Heart right ventricle (tissue), 16 donors: ENCODE results near the gene IARS2. TPM values are rescaled to one million over a fixed set of nuclear protein-coding genes. Genes with fewer than 3 reads are reported as not detected.
A peak's percentile ranks its signal among the peaks of the same experiment; 100 is the strongest.
"Not testable (repeated sequence)": the region's sequence is repeated elsewhere in the genome, so short reads cannot be mapped to it uniquely, and the experiment has no call there.

Experiments used
- ATAC-seq, 8 donors: fragments of 200-7000 bp; cut with Tn5 transposase; one replicate each; pipeline ENCODE4 v1.9.1; 2020; ENCODE audit warnings: mild to moderate bottlenecking in 8 of 8, moderate library complexity in 8 of 8, moderate number of reproducible peaks in 1 of 8
- DNase-seq, 2 donors: peaks; one replicate each; pipeline ENCODE4 v3.0.0-alpha.2; 2020
- H3K27ac ChIP-seq, 10 donors: fragments of 200-600 bp; sonication (generic) in 2 of 10; one replicate each; pipeline versions ENCODE4 v1.5.0 to v1.8.0; 2020 to 2022; ENCODE audit warnings: mild to moderate bottlenecking in 3 of 10
- H3K27me3 ChIP-seq, 7 donors: fragments of 200-600 bp; one replicate each; pipeline ENCODE4 v1.8.0; 2021 to 2022; ENCODE audit warnings: mild to moderate bottlenecking in 2 of 7
- H3K36me3 ChIP-seq, 9 donors: fragments of 200-600 bp; sonication (generic) in 1 of 9; one replicate each; pipeline versions ENCODE4 v1.5.0 to v1.8.0; 2020 to 2022; ENCODE audit warnings: mild to moderate bottlenecking in 2 of 9
- H3K4me1 ChIP-seq, 9 donors: fragments of 200-600 bp; sonication (generic) in 1 of 9; one replicate each; pipeline versions ENCODE4 v1.5.0 to v1.8.0; 2020 to 2022; ENCODE audit warnings: mild to moderate bottlenecking in 4 of 9
- H3K4me3 ChIP-seq, 10 donors: fragments of 200-600 bp; sonication (generic) in 2 of 10; one replicate each; pipeline versions ENCODE4 v1.5.0 to v1.8.0; 2020 to 2022; ENCODE audit warnings: mild to moderate bottlenecking in 7 of 10, moderate library complexity in 2 of 10
- H3K9me3 ChIP-seq, 11 donors: fragments of 200-600 bp in 10 of 11; sonication (generic) in 2 of 11; one replicate each; pipeline versions ENCODE4 v1.5.0 to v1.8.0; 2013 to 2022; ENCODE audit warnings: mild to moderate bottlenecking in 2 of 11, control low read depth in 1 of 11, moderate library complexity in 1 of 11
- WGBS, 2 donors: extraction: QIAGEN DNeasy Blood & Tissue Kit; methylation state at CpG; one replicate each; pipeline ENCODE4 v1.1.7; 2013; ENCODE audit warnings: inconsistent platforms in 1 of 2; 5-methylcytosine and 5-hydroxymethylcytosine counted together
- intact Hi-C, 10 donors: fragments of 100-400 bp; cut with DNase I; formaldehyde crosslinking; loops; one replicate each; pipeline versions ENCODE4 v1.11.1 to v1.14.2; 2022
- polyA plus RNA-seq, 2 donors: library from polyadenylated mRNA; stranded (reverse); fragments of 200-250 nt; gene quantifications; one replicate each; pipeline ENCODE4 v1.2.3, GENCODE V29; 2013
- total RNA-seq, 10 donors: library from RNA; stranded (reverse); fragmentation: NEBNext Ultra II Directional in 3 of 10; extraction: Animal tissue kit (Norgen Biotek cat#: 25700) in 3 of 10; gene quantifications; one replicate each; pipeline versions ENCODE4 v1.2.1 to v1.2.4, GENCODE V29; 2021 to 2023
- TF ChIP-seq, protein P1 (sequence below), 9 donors: fragments of 200-600 bp; sonication (generic) in 2 of 9; IDR thresholded peaks; one replicate each; pipeline versions ENCODE4 v1.5.0 to v1.8.0; 2021 to 2022; ENCODE audit warnings: antibody characterized with exemption in 9 of 9, mild to moderate bottlenecking in 5 of 9, moderate library complexity in 1 of 9
- donor health status: Arrhythmogenic right ventricular cardiomyopathy.
- donor health status: ischemic (EF 13 %, LVEDD 7.1; RV severe dilation, severe dysfunction).
- donor health status: healthy with polysubstance abuse.
- donor health status: DM: no; HTN: yes; CAD: no.
- donor health status: DM: no; HTN: no; CAD: no.
- donor health status: ischemic (EF 25% LVEDD 6.9; RV normal size, moderate dysfunction).
- donor health status: ischemic (EF 25% LVEDD 5.7; RV mildly dilated, moderate dysfunction).
- donor health status: healthy.
- donor health status: DM: yes; HTN: yes; CAD: no.
- donor health status: Ischemic cardiomyopathy.
- donor health status: ischemic (EF 35%, LVEDD 5.7; RV mildly dilated, moderate dysfunction).
- donor health status: nonischemic (EF 11% LVEDD 7.7; RV severe dilation, severe dysfunction).
- donor health status: DM: yes; HTN: yes; CAD: no.
- donor health status: PGD.
- donor health status: ischemic (EF 29% LVEDD 5.4; RV normal size, mild dysfunction).
- donor health status: nonischemic (EF 23%, LVEDD 6.1; RV moderate dilation, normal function).

IARS2 gene
- total and polyA plus RNA-seq, 12 donors = 12.1 to 91.9 (median 80.1) TPM

DNA sequence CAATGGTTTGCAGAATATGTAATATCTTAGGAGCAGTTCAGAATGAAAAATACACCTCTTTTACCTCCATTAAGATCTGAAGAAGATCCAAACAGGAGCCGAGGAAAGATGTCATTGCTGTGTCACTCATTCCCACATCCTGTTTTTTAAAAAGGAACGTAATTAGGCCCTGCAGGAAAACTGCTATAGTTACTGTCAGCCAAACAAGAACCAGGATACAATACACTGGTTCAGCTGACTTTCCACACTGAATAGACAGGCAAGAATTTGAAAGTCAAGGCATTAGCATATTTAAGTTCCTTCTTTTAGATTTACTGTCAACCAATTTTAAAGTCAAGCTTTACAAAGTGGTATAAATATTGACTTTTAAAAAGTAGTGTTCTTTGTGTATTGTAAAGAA, 63.8 kb downstream of the IARS2 start:
- intact Hi-C loops = no loop called here
- peaks cover 0 to 3% (median 0%) of the 10 kb centered on the region in 9 donors for H3K4me1 ChIP-seq

DNA sequence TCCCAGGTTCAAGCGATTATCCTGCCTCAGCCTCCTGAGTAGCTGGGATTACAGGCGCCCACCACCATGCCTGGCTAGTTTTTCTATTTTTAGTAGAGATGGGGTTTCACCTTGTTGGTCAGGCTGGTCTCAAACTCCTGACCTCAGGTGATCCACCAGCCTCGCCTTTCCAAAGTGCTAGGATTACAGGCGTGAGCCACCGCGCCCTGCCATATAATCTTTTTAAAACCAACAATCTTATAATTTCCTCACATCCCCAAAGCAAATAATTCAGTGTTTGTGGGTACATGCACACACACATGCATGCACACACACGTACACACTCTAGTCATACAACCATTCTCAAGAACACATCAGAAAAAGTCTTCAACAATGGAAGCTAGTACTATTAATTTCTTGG, 64.6 kb downstream of the IARS2 start:
- WGBS, 2 donors = 97 to 99% methylated on average over 7 of the region's 7 CpGs
- peak overlapping the region in 1 of 10 donors; percentile 57 for H3K27ac ChIP-seq
- H3K4me3 ChIP-seq, DNase-seq, intact Hi-C loops, H3K27me3 ChIP-seq, ATAC-seq, H3K4me1 ChIP-seq, H3K9me3 ChIP-seq: not testable (repeated sequence)
- peaks cover 0 to 97% (median 21%) of the 10 kb centered on the region in 9 donors for H3K36me3 ChIP-seq

More for the DNA sequence above, 63.8 kb downstream of the IARS2 start:
- Histone ChIP-seq H3K27ac (peak overlapping the region in 2 of 10 donors; percentile 22 to 57), H3K4me3 (no peak overlapping the region), H3K27me3 (no peaks in the 10 kb centered on the region), H3K36me3 (peaks cover 0 to 100% (median 21%) of the 10 kb centered on the region in 9 donors), H3K9me3 (no peaks in the 10 kb centered on the region)
- ATAC-seq (peak in 3 of 8 donors; percentile 51 to 64 (median 52)), DNase-seq (no peak)
- TF ChIP-seq, protein P1, sequence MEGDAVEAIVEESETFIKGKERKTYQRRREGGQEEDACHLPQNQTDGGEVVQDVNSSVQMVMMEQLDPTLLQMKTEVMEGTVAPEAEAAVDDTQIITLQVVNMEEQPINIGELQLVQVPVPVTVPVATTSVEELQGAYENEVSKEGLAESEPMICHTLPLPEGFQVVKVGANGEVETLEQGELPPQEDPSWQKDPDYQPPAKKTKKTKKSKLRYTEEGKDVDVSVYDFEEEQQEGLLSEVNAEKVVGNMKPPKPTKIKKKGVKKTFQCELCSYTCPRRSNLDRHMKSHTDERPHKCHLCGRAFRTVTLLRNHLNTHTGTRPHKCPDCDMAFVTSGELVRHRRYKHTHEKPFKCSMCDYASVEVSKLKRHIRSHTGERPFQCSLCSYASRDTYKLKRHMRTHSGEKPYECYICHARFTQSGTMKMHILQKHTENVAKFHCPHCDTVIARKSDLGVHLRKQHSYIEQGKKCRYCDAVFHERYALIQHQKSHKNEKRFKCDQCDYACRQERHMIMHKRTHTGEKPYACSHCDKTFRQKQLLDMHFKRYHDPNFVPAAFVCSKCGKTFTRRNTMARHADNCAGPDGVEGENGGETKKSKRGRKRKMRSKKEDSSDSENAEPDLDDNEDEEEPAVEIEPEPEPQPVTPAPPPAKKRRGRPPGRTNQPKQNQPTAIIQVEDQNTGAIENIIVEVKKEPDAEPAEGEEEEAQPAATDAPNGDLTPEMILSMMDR (IDR thresholded peaks at IDR 0.05) = no peak
- 57 to 64% methylated on average over 2 of the region's 2 CpGs for WGBS, 2 donors

DNA sequence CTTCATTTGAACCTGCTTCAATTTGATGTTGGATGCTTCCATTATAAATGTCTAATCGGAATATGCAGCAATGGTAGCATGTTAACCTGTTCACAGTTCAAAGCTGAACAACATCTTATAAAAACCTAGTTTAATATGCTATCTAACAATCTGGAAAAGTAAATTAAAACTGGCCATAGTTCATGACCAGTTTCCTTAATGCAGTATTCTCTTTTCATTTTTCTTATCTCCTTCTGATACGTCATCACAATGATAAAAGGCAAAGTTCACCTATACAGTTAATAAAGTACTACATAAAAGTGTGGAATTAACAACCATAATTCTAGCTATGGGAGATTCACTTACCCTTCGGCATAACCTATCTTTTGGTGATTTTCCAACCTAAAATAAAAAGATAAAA, 65.1 kb downstream of the IARS2 start:
- Histone ChIP-seq H3K4me1 (peaks cover 0 to 3% (median 0%) of the 10 kb centered on the region in 9 donors), H3K4me3 (no peak overlapping the region), H3K36me3 (peaks cover 0 to 96% (median 19%) of the 10 kb centered on the region in 9 donors), H3K9me3 (no peaks in the 10 kb centered on the region), H3K27ac (no peak overlapping the region), H3K27me3 (no peaks in the 10 kb centered on the region)
- 95 to 98% methylated on average over 3 of the region's 3 CpGs for WGBS, 2 donors
- ATAC-seq (no peak), DNase-seq (no peak)
- TF ChIP-seq, protein P1 (IDR thresholded peaks at IDR 0.05) = no peak
- intact Hi-C loops = no loop called here

DNA sequence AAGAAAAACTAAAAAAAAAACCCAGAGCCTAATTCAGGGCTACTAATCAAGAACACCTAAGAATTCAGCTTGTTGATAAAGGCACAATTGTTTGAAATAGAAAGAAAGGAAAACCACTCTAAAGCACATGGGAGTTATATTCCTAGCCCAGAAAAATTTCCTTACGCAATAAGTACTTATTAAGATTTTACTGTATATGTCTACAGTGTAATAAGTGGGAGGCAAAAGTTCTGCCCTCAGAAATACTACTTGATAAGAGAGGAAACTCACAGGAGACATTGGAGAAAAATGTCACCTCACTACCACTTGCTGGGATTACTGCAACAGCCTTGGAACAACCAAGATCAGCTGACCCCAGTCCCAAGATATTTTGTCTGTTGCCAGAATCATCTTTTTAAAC, 66.1 kb downstream of the IARS2 start:
- peaks cover 0 to 3% (median 0%) of the 10 kb centered on the region in 9 donors for H3K4me1 ChIP-seq
- 97 to 100% methylated on average over 1 of the region's 1 CpG for WGBS, 2 donors
- no peak for ATAC-seq
- H3K27me3 ChIP-seq = no peaks in the 10 kb centered on the region
- H3K36me3 ChIP-seq = peaks cover 0 to 96% (median 16%) of the 10 kb centered on the region in 9 donors
- no peak for DNase-seq
- no peak overlapping the region for H3K27ac ChIP-seq
- intact Hi-C loops = no loop called here
- no peaks in the 10 kb centered on the region for H3K9me3 ChIP-seq
- TF ChIP-seq, protein P1 (IDR thresholded peaks at IDR 0.05) = no peak
- H3K4me3 ChIP-seq = no peak overlapping the region

DNA sequence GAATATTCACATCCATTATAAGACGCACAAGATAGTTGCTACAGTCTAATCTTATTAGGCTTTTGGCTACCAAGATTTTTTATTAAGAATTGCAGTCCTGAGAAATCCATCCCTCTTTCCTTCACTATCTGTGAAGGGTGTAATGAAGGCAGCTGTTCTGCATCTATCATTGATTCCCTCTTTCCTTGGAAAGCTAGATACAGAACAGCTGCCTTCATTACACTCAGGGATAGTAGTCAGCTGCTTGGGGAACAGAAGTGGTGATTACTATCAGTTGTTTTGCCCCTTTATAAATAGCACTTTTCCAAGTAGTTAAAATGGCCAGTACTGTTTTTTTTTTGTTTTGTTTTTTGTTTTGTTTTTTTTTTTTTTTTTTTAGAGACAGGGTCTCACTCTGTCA, 70.2 kb downstream of the IARS2 start:
- no peak overlapping the region for H3K27ac ChIP-seq
- no peak for DNase-seq
- intact Hi-C loops = no loop called here
- peak in 5 of 8 donors; percentile 47 to 76 (median 52) for ATAC-seq
- TF ChIP-seq, protein P1 (IDR thresholded peaks at IDR 0.05) = no peak
- no peaks in the 10 kb centered on the region for H3K9me3 ChIP-seq
- WGBS, 2 donors = 75 to 85% methylated on average over 1 of the region's 1 CpG
- no peaks in the 10 kb centered on the region for H3K4me1 ChIP-seq
- peaks cover 0 to 96% (median 7%) of the 10 kb centered on the region in 9 donors for H3K36me3 ChIP-seq
- H3K27me3 ChIP-seq = no peaks in the 10 kb centered on the region
- no peak overlapping the region for H3K4me3 ChIP-seq
